ENCODE data around the gene FBF1.

The FBF1 gene

GRCh38 chr17:75917141-75917916 lies 23.5 kb downstream of the FBF1 start:
- no peak for DNase-seq
- no peak for TF ChIP-seq CTCF (IDR thresholded peaks at IDR 0.05; ENCODE audit: low read depth, low read length)
- H3K9me3 ChIP-seq (ENCODE audit: severe bottlenecking), result no peaks in the 10 kb centered on the region
- H3K36me3 ChIP-seq, result peaks cover 33% of the 10 kb centered on the region
- H3K27ac ChIP-seq, result no peak overlapping the region
- H3K4me3 ChIP-seq (ENCODE audit: low read depth, low read length), result no peak overlapping the region
- no peaks in the 10 kb centered on the region for H3K27me3 ChIP-seq (ENCODE audit: insufficient read depth, low read depth, severe bottlenecking)

DNA sequence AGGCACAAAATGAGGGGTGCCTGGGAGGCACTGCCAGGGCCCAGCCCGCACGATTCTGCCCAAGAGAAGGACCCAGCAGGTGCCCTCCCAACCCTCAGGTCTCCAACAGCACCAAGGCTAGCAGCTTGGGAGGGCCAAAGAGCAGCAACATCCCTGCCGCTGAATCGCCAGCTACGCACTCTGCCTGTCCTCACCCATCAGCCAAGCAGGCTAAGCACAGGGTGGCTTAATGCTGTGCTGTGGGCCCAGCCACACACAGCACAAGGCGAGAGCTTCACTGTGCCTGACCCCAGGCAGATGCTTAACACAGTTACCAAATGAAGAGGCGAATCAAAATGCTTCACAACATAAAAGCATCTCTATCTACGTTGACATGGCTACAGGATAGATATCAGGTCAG lies 25.6 kb downstream of the FBF1 start:
- H3K27me3 ChIP-seq (ENCODE audit: insufficient read depth, low read depth, severe bottlenecking), result no peaks in the 10 kb centered on the region
- no peak for TF ChIP-seq CTCF (IDR thresholded peaks at IDR 0.05; ENCODE audit: low read depth, low read length)
- H3K36me3 ChIP-seq, result peaks cover 33% of the 10 kb centered on the region
- no peak for DNase-seq
- no peak overlapping the region for H3K4me3 ChIP-seq (ENCODE audit: low read depth, low read length)
- no peaks in the 10 kb centered on the region for H3K9me3 ChIP-seq (ENCODE audit: severe bottlenecking)
- H3K27ac ChIP-seq, result peak overlapping the region; percentile 81

- peaks cover 33% of the 10 kb centered on the region for H3K36me3 ChIP-seq
- H3K4me3 ChIP-seq (ENCODE audit: low read depth, low read length), result peak overlapping the region; percentile 14
- H3K9me3 ChIP-seq (ENCODE audit: severe bottlenecking), result no peaks in the 10 kb centered on the region
- peak overlapping the region; percentile 81 for H3K27ac ChIP-seq
- DNase-seq, result peak; percentile 85
- TF ChIP-seq CTCF (IDR thresholded peaks at IDR 0.05; ENCODE audit: low read depth, low read length), result peak; percentile 54
- H3K27me3 ChIP-seq (ENCODE audit: insufficient read depth, low read depth, severe bottlenecking), result no peaks in the 10 kb centered on the region
These were observed 26.1 kb downstream of the FBF1 start for GRCh38 chr17:75914643-75915267.

GRCh38 chr17:75913537-75914210 lies 27.2 kb downstream of the FBF1 start:
- Histone ChIP-seq H3K9me3 (ENCODE audit: severe bottlenecking) (no peaks in the 10 kb centered on the region), H3K36me3 (peaks cover 33% of the 10 kb centered on the region), H3K27ac (peak overlapping the region; percentile 81), H3K4me3 (ENCODE audit: low read depth, low read length) (no peak overlapping the region), H3K27me3 (ENCODE audit: insufficient read depth, low read depth, severe bottlenecking) (no peaks in the 10 kb centered on the region)
- no peak for TF ChIP-seq CTCF (IDR thresholded peaks at IDR 0.05; ENCODE audit: low read depth, low read length)
- no peak for DNase-seq

- Histone ChIP-seq H3K9me3 (ENCODE audit: severe bottlenecking) (no peaks in the 10 kb centered on the region), H3K27ac (peak overlapping the region; percentile 64), H3K27me3 (ENCODE audit: insufficient read depth, low read depth, severe bottlenecking) (no peaks in the 10 kb centered on the region), H3K4me3 (ENCODE audit: low read depth, low read length) (no peak overlapping the region), H3K36me3 (peaks cover 22% of the 10 kb centered on the region; the same call in 1 of the 2 replicates)
- TF ChIP-seq CTCF (IDR thresholded peaks at IDR 0.05; ENCODE audit: low read depth, low read length), result no peak
- peak; percentile 90 for DNase-seq
These were observed 30.1 kb downstream of the FBF1 start for GRCh38 chr17:75910699-75911098.

Measured in WERI-Rb-1 (cell line).